NOMO-1 treated with DMSO at 0.1 percent for 48 hours (cell line): ENCODE results near the gene TMEM72.

Experiments
- DNase-seq: peaks from one replicate; lab custom pipeline; 2025; ENCODE audit not compliant: unreplicated experiment; lab: John Stamatoyannopoulos, UW

TMEM72 gene

GRCh38 chr10:44978570-44979280 is 67.6 kb downstream of the TMEM72 start, which contains the start of gene DEPP1:
Gene DEPP1 (minus strand): TSS chr10:44978809. CDS start chr10:44978030, 779 bp downstream.
- peak; percentile 16 for DNase-seq

GRCh38 chr10:44979281-44980191 is 68.4 kb downstream of the TMEM72 start:
- DNase-seq: no peak

- DNase-seq: no peak
Observed at GRCh38 chr10:44980309-44981171, 69.4 kb downstream of the TMEM72 start.

GRCh38 chr10:44981172-44982113 is 70.3 kb downstream of the TMEM72 start:
- DNase-seq: no peak

GRCh38 chr10:44982114-44982460 is 71.0 kb downstream of the TMEM72 start:
- DNase-seq: no peak

- DNase-seq: no peak
Observed at GRCh38 chr10:44982496-44982895, 71.4 kb downstream of the TMEM72 start.

GRCh38 chr10:44983066-44983894 is 72.1 kb downstream of the TMEM72 start:
- no peak for DNase-seq

GRCh38 chr10:44983895-44984278 is 72.8 kb downstream of the TMEM72 start:
- DNase-seq: no peak

- DNase-seq: no peak
Observed at GRCh38 chr10:44984671-44985101, 73.5 kb downstream of the TMEM72 start.

- DNase-seq: no peak
Observed at GRCh38 chr10:44985175-44985681, 74.1 kb downstream of the TMEM72 start.

- DNase-seq: no peak
Observed at GRCh38 chr10:44986179-44986578, 75.0 kb downstream of the TMEM72 start.
